Fibroblast of peridontal ligament (primary cell): ENCODE results near the gene PHACTR3.
"Not testable (repeated sequence)": the region's sequence is repeated elsewhere in the genome, so short reads cannot be mapped to it uniquely, and the experiment has no call there.

Experiments
- DNase-seq: peaks from one replicate; pipeline ENCODE4 v3.0.0-alpha.2; 2010; ENCODE audit errors: extremely low read depth

The PHACTR3 gene

GRCh38 chr20:59603781-59604541, at the start of gene PHACTR3:
TSS of gene PHACTR3 (plus strand) at chr20:59604540. CDS start at chr20:59605015, 475 bp downstream.
- DNase-seq = no peak

- not testable (repeated sequence) for DNase-seq
Measured at GRCh38 chr20:59557733-59558529, 46.4 kb upstream of the PHACTR3 start.

GRCh38 chr20:59559024-59559817, 45.1 kb upstream of the PHACTR3 start:
- no peak for DNase-seq

DNA sequence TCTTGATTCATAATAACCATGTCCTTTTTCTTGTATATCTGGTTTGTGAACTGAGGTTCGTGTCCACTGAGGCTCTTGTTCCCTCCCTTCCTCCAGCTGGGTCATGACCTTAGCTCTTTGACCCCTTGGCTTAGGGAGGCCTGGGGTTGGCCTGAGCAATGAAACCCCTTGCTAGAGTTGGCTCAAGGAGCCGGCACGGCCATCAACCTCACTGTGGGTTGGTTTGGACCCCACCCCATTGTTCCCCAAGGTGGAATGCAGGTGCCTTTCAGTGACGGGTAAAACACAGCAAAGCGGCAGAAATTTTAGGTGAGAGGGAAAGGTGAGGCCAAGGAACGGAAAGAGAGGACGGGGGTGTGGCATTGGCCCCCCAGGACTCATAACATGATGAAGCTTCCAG, 44.5 kb upstream of the PHACTR3 start:
- no peak for DNase-seq

DNA sequence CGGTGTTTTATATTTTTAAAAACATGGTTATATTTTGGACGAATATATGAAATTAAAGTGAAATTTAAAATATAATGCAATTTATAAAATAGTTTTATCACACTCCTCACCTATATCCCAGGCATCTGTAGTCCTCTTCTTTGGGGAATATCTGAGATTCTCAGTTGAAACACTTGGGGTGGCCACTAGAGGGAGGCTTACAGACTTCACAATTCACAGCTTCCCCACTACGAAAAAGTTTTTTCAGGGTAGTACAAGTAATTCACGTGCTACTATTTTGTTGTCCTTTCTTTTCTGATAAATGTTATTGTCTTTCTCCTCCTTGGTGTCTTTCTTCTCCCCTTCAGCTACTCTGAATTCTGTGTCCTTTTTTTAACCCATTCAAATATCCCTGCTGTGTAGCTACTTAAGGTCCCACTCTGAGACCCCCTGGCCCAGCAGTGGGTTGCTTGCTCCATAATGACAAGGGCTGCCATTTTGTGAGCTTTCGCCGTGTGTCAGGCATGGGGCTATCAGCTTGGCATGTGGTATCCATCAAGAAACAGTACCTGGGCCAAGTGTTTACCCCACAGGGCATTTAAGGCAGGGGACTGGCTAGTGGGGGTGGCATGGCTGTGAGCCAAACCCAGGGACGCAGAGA, 43.6 kb upstream of the PHACTR3 start:
- DNase-seq = no peak

DNA sequence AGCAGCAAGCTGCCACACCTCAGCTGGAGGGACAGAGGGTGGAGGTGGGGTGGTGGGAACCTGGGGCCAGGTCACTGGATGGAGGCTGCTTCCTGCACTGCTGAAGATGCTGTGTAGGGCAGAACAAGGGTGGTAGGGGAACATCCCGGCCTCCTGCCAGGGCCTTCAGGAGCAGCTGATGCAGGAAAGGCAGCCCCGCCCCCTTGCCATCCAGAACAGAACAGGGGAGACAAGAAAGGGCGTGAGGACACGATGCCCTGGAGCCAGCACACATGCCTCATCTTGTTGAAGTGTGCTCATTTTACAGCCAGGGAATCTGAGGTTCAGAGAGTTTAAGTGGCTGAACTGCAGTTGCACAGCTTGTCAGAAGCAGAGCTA, 43.1 kb upstream of the PHACTR3 start:
- DNase-seq = no peak

DNA sequence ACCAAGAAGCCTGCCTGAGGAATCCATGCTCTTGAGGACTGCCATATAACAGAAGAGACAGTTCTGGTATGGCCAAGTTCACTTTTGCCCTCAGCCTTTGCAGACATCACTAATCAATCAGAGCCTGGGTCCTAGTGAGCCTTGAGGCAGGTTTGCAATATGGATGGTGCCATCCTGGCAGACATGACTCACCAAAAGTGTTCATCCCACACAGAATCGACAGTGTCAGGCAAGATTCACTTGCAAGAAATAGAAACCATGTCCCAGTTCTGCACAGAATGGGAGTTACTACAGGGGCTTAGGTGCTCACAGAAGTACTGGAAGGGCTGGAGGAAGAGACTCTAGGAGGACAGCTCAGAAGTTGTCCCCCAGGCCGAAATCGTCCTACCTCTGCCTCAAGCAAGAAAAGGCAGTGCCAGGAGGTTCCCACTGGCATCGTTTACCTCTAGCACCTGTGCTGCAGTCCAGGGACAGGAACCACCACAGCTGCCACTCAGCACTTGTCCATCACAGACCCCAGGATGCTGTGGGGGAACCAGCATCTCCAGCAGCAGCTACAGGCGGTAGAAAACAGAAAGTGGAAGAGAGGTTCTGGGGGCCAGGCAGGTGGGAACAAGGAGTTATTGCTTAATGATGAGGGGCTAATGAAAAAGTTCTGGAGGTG, 42.6 kb upstream of the PHACTR3 start:
- no peak for DNase-seq

DNA sequence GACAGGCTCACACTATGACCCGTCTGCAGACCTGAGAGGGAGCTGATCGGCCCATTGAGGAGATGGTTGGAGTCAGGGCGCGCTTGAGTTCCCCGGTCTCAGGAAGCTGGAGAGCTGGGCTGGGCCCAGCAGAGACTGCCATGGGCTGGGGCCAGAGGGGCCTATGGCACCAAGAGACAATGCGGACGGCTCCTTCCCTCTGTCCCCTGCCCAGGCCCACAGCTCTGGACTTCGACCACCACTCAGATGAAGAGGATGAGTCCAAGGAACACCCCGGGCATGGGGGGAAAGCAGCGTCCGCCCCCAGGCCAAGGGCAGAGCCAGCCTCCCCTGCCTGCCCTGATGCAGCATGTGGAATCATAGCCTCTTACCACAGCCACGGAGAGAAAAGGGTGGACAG, 40.2 kb upstream of the PHACTR3 start:
- DNase-seq = no peak

- DNase-seq = no peak
Measured at GRCh38 chr20:59564943-59565342, 39.4 kb upstream of the PHACTR3 start.

GRCh38 chr20:59565768-59566461, 38.4 kb upstream of the PHACTR3 start:
- no peak for DNase-seq

DNA sequence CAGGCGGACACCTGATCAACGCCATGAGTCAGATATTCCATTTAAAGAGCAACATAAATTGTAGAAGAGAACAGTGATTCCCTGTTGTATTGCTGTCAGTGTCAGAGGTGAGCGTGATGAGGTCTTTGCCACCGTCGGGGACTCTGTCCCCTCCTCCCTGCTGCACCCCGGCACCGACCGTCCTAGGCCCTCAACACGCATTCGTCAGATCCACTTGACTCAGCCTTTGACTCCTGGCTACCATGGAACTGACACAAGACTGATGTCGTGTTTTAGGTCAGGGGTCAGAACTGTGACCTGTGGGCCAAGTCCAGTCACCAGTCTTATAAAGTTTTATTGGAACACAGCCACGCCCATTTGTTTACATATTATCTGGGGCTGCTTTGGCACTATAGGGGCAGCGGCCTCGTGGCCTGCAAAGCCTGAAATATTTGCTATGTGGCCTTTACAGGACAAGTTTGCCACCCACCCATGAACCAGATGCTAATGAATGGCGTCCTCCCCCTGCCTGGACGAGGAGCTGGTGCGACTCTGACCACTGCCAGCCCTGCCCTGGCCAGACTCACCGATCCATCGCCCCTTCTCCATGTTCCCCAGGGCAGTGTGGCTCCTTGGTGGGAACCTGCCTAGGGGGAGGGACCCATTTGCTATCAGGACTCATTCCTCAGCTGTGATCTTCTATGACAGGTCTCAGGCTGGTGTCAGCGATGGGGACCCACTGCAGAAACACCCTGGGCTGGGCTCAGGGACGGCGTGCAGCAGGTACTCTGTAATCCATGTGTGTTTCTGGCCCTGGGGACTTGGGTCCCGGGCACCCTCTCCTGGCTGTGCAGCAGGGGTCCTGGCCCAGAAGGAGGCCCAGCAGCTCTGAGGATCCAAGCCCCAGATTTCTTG, 37.5 kb upstream of the PHACTR3 start:
- DNase-seq = no peak

DNA sequence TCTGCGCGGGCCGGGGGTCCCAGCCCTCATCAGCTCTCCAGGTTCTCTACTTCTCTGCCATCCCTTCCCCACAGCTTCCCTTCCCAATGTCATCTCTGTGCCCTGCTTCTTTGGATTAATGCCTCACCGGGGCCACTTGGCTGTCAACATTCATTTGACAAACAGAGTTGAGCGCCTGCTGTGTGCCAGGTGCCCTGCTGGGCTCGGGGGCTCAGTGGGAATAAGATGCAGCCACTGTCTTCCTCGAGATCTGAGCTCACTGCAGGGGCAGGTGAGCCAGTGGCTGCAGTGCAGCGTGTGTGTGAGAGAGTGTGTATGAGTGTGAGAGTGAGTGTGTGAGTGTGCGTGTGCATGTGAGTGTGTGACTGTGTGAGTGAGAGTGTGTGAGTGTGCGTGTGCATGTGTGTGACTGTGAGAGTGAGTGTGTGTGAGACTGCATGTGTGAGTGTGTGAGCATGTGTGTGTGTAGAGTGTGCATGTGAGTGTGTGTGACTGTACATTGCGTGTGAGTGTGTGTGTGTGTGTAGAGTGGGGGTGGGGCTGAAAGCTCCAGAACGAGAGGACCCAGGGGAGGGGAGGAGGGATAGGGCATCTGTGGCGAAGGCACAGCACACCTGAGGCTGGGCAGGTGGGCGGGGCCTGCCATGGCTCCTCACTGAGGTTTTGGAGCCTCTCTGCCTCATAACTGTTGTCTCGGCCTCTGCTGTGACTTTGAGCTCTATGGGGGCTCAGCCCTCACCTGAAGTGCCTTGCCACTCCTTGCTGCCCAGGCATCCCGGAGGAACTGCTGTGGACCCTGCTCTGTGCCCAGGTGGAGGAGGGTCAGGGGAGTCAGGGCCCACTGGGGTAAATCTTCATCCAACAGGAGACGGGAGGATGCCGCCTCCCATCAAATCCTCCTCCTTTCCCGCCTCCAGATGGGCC, 36.5 kb upstream of the PHACTR3 start:
- DNase-seq = no peak

GRCh38 chr20:59568509-59569024, 35.8 kb upstream of the PHACTR3 start:
- DNase-seq = no peak

DNA sequence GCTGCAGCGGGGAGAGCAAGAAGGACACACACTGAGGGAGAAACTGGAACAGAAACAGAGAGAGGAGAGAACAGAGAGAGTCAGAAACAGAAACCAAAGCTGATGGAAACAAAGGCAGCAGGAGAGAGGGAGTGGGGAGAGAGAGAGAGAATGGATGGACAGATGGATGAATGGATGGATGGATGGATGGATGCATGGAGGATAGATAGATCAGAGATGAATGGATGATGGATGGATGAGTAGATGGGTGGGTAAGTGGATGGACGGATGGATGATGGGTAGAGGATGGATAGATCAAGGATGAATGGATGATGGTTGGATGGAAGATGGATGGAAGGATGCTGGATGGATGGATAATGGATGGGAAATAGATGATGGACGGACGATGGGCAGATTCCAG, 35.0 kb upstream of the PHACTR3 start:
- DNase-seq = no peak

DNA sequence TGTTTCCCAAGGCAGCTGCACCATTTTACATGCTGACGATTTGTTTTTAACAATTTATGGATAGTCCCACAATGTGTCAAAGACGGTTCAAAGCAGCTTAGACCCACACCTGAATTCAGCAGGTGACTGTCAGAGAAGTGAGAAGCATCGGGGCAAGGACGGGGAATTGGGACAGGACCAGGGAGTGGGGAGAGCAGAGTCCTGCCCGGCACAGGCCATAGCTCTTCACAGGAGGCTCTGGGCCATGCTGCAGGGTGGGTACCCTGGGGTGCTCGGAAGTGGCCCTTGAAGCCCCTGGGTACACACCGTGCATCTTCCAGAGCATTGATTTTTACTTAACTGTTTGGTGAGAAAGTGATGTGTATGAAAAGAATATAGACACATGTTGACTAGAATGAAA, 33.2 kb upstream of the PHACTR3 start:
- DNase-seq = no peak

DNA sequence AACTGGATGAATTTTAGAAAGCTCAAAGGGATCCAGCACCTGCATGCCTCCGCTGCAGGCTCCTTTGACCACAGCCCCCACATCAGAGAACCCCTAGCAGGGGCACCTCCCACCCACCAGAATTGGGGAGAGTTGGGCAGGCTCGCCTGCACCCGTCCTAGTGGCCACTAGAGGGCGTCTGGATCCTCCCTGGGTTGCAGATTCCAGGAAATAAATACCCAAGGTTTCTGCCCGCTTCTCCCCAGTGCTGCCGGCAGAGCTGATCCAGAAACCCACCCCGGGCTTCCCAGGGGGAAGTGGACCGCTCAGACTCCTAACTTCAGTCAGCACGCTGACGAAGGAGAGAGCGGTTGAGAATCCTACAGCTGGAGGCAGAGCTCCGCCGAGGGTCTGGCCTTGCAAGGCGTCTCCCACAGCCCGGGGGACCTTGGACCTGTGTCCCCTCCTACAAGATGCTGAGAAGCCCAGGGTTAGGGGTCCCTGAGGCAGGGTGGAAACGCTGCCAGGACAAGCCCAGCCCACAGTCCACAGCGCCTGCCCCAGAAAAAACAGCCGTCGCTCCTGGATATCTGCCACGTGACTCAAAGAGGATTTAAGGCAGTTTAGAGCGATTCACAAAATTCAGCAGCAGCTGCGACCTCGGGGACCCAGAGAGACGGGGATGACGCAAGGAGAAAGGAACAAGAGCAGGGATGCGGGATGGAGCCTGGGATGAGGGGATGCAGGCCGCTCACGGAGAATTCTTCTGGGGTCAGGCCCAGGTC, 32.6 kb upstream of the PHACTR3 start:
- peak; percentile 33 for DNase-seq

DNA sequence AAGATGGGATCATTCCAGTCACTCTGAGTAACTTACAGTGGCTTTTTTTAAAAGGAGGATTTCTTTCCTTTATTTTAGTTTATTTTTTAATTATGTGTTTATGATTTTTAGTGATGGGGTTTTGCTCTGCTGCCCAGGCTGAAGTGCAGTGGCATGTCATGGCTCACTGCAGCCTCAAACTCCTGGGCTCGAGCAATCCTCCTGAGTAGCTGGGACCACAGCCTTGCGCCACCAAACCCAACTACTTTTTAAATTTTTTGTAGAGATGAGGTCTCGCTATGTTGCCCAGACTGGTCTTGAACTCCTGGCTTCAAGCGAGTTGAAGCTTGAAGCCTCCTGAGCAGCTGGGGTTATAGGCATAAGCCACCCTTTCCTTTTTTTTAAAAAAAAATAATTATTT, 31.8 kb upstream of the PHACTR3 start:
- no peak for DNase-seq

DNA sequence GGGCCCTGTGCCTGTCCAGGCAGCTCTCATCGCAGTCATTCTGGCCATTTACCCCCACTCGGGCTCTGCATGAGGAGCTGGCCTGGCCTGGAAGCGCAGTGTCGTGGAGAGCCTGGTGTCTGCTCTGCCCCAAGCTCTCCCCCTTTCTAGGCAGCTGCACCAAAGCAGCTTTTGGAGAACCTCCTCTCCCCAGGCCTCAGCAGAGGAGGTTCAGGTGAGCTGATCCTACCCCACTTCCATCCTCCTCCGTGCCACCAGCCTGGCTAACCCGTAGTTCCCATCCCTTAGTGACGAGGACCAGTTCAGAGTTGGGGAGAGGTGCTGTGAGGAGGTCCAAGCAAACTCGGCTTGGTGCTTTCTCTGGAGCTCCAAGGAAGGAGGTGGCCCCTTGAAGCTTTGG, 30.5 kb upstream of the PHACTR3 start:
- no peak for DNase-seq
